H9 (cell line): ENCODE measurements around the gene IQSEC1. TPM values are rescaled to one million over a fixed set of nuclear protein-coding genes. Genes with fewer than 3 reads are reported as not detected.

Experiments used
- DNase-seq: peaks from one replicate; pipeline ENCODE4 v3.0.0-alpha.2; 2017
- H2AFZ ChIP-seq: one replicate; pipeline ENCODE4 v1.6.1; 2013; ENCODE audit warnings: mild to moderate bottlenecking, low read length, control low read depth, moderate library complexity
- H2AK5ac ChIP-seq: 2 replicates; pipeline ENCODE4 v1.6.1; 2013; ENCODE audit warnings: low read length, control low read depth, mixed read lengths; ENCODE audit not compliant: insufficient read length
- H2BK120ac ChIP-seq: one replicate; pipeline ENCODE4 v1.6.1; 2013; ENCODE audit warnings: low read depth, mild to moderate bottlenecking, low read length, control low read depth, inconsistent platforms; ENCODE audit not compliant: poor library complexity, severe bottlenecking
- H2BK12ac ChIP-seq: 2 replicates; pipeline ENCODE4 v1.6.1; 2013; ENCODE audit warnings: low read length, control low read depth, mixed read lengths, low read depth; ENCODE audit not compliant: insufficient read length
- H2BK15ac ChIP-seq: 2 replicates; pipeline ENCODE4 v1.6.1; 2013; ENCODE audit warnings: low read depth, low read length, control low read depth
- H2BK20ac ChIP-seq: one replicate; pipeline ENCODE4 v1.6.1; 2013; ENCODE audit warnings: low read depth, mild to moderate bottlenecking, low read length, control low read depth, inconsistent platforms; ENCODE audit not compliant: poor library complexity, severe bottlenecking
- H2BK5ac ChIP-seq: 2 replicates; pipeline ENCODE4 v1.6.1; 2013; ENCODE audit warnings: low read length, control low read depth, mixed read lengths; ENCODE audit not compliant: insufficient read length
- H3K14ac ChIP-seq: 2 replicates; pipeline ENCODE4 v1.6.1; 2013; ENCODE audit warnings: low read length, control low read depth; ENCODE audit not compliant: insufficient read depth
- H3K18ac ChIP-seq: 2 replicates; pipeline ENCODE4 v1.6.1; 2013; ENCODE audit warnings: low read depth, mild to moderate bottlenecking, mixed read lengths, low read length, control low read depth; ENCODE audit not compliant: insufficient read length
- H3K23ac ChIP-seq: 2 replicates; pipeline ENCODE4 v1.6.1; 2013; ENCODE audit warnings: low read length, control low read depth, mixed read lengths, low read depth; ENCODE audit not compliant: insufficient read length
- H3K23me2 ChIP-seq: 2 replicates; pipeline ENCODE4 v1.6.1; 2013; ENCODE audit warnings: low read depth, mild to moderate bottlenecking, mixed read lengths, low read length, control low read depth; ENCODE audit not compliant: insufficient read length, poor library complexity, severe bottlenecking
- H3K27ac ChIP-seq: 2 replicates; pipeline ENCODE4 v1.5.1; 2013; ENCODE audit warnings: low read length, control low read depth, mixed read lengths, low read depth; ENCODE audit not compliant: insufficient read length
- H3K27me3 ChIP-seq: 2 replicates; pipeline ENCODE4 v1.6.1; 2013; ENCODE audit warnings: low read length, control low read depth, inconsistent platforms; ENCODE audit not compliant: insufficient read depth
- H3K4ac ChIP-seq: 2 replicates; pipeline ENCODE4 v1.6.1; 2013; ENCODE audit warnings: low read depth, mild to moderate bottlenecking, control low read depth, inconsistent platforms, low read length, moderate library complexity
- H3K4me1 ChIP-seq: 2 replicates; pipeline ENCODE4 v1.6.1; 2013; ENCODE audit warnings: low read length, control low read depth, inconsistent platforms; ENCODE audit not compliant: insufficient read depth
- H3K4me2 ChIP-seq: 2 replicates; pipeline ENCODE4 v1.6.1; 2013; ENCODE audit warnings: low read length, control low read depth, mixed read lengths; ENCODE audit not compliant: insufficient read length, insufficient read depth
- H3K56ac ChIP-seq: 2 replicates; pipeline ENCODE4 v1.6.1; 2013; ENCODE audit warnings: low read depth, mild to moderate bottlenecking, mixed read lengths, low read length, control low read depth; ENCODE audit not compliant: insufficient read length
- H3K79me1 ChIP-seq: 2 replicates; pipeline ENCODE4 v1.6.1; 2013; ENCODE audit warnings: low read depth, mild to moderate bottlenecking, moderate library complexity, low read length, control low read depth, inconsistent platforms; ENCODE audit not compliant: insufficient read depth, poor library complexity, severe bottlenecking
- H3K79me2 ChIP-seq: 2 replicates; pipeline ENCODE4 v1.6.1; 2013; ENCODE audit warnings: low read length, control low read depth, inconsistent platforms; ENCODE audit not compliant: insufficient read depth
- H3K9ac ChIP-seq: 2 replicates; pipeline ENCODE4 v1.6.1; 2013; ENCODE audit warnings: low read length, control low read depth, mixed read lengths; ENCODE audit not compliant: insufficient read length; ENCODE audit errors: extremely low read depth
- H3K9me3 ChIP-seq: one replicate; pipeline ENCODE4 v1.6.1; 2013; ENCODE audit warnings: low read depth, low read length, inconsistent platforms; ENCODE audit not compliant: control insufficient read depth
- H3T11ph ChIP-seq: one replicate; pipeline ENCODE4 v1.6.1; 2013; ENCODE audit warnings: mild to moderate bottlenecking, low read length, control low read depth, inconsistent platforms
- H4K20me1 ChIP-seq: one replicate; pipeline ENCODE4 v1.6.1; 2013; ENCODE audit not compliant: control insufficient read depth, insufficient read length, insufficient read depth
- H4K5ac ChIP-seq: 2 replicates; pipeline ENCODE4 v1.6.1; 2013; ENCODE audit warnings: low read depth, mild to moderate bottlenecking, mixed read lengths, low read length, control low read depth; ENCODE audit not compliant: insufficient read length
- H4K8ac ChIP-seq: replicated peaks from 2 replicates; pipeline ENCODE4 v1.6.1; 2013; ENCODE audit warnings: low read length, control low read depth, mixed read lengths, low read depth; ENCODE audit not compliant: insufficient read length
- H4K91ac ChIP-seq: 2 replicates; pipeline ENCODE4 v1.6.1; 2013; ENCODE audit warnings: low read depth, mild to moderate bottlenecking, moderate library complexity, mixed read lengths, low read length, control low read depth; ENCODE audit not compliant: insufficient read length
- H3K27ac Mint-ChIP-seq, 3 experiments: 2 replicates in 2 of 3; 3 replicates in 1 of 3; pipeline ENCODE4 v1.8.0; 2020 to 2021; ENCODE audit warnings: mixed read lengths in 3 of 3, mild to moderate bottlenecking in 1 of 3, moderate library complexity in 1 of 3
- H3K27me3 Mint-ChIP-seq: 2 replicates; pipeline ENCODE4 v1.8.0; 2021; ENCODE audit warnings: low read depth, mild to moderate bottlenecking, moderate library complexity, mixed read lengths
- H3K36me3 Mint-ChIP-seq, 3 experiments: 2 replicates in 2 of 3; 3 replicates in 1 of 3; pipeline ENCODE4 v1.8.0; 2020 to 2021; ENCODE audit warnings: low read depth in 3 of 3, mixed read lengths in 3 of 3; ENCODE audit not compliant: insufficient read depth in 1 of 3
- H3K4me1 Mint-ChIP-seq, 2 experiments: 2 replicates each; pipeline ENCODE4 v1.8.0; 2020; ENCODE audit warnings: mixed read lengths in 2 of 2
- H3K4me3 Mint-ChIP-seq, 2 experiments: 2 replicates in 1 of 2; 3 replicates in 1 of 2; pipeline ENCODE4 v1.8.0; 2020 to 2021; ENCODE audit warnings: mild to moderate bottlenecking in 2 of 2, mixed read lengths in 2 of 2, moderate library complexity in 1 of 2
- H3K9me3 Mint-ChIP-seq, 2 experiments: 2 replicates in 1 of 2; 3 replicates in 1 of 2; pipeline ENCODE4 v1.8.0; 2020; ENCODE audit warnings: mild to moderate bottlenecking in 2 of 2, mixed read lengths in 2 of 2, moderate library complexity in 1 of 2
- CTCF ChIP-seq: fragments of 200-600 bp; sonication (generic); conservative IDR thresholded peaks from 3 replicates; pipeline ENCODE4 v1.8.0; 2021; ENCODE audit warnings: antibody characterized with exemption, mild to moderate bottlenecking
- WGBS: extraction: QIAGEN DNeasy Blood & Tissue Kit; methylation state at CpG from one replicate; pipeline ENCODE4 v1.1.7; 2013; ENCODE audit warnings: missing lambda C conversion rate, low lambda C conversion rate, mixed read lengths; ENCODE audit not compliant: insufficient read length; ENCODE audit errors: extremely low coverage; 5-methylcytosine and 5-hydroxymethylcytosine counted together
- total RNA-seq: library from RNA; stranded (reverse); gene quantifications from 2 replicates; pipeline ENCODE4 v1.2.1, GENCODE V29; 2021

IQSEC1 gene
- total RNA-seq, 1 experiment from 2014 or later: 19.1 TPM

GRCh38 chr3:13098192-13098988 is 25.2 kb upstream of the IQSEC1 start:
- H3K27ac Mint-ChIP-seq: no peak overlapping the region; a peak in 1 of 7 replicates
- Histone ChIP-seq H2BK5ac (no peak overlapping the region), H2BK20ac (no peak overlapping the region), H2AK5ac (no peak overlapping the region), H3K9ac (no peak overlapping the region), H3K14ac (no peak overlapping the region), H4K8ac (no peak overlapping the region), H4K20me1 (no peaks in the 10 kb centered on the region), H4K5ac (no peak overlapping the region), H2AFZ (no peak overlapping the region), H3K4ac (no peak overlapping the region), H3K18ac (no peak overlapping the region), H4K91ac (no peak overlapping the region), H3T11ph (no peak overlapping the region), H2BK120ac (no peak overlapping the region), H3K56ac (no peak overlapping the region), H3K79me2 (no peaks in the 10 kb centered on the region), H3K79me1 (no peaks in the 10 kb centered on the region), H3K27ac (no peak overlapping the region), H3K9me3 (no peaks in the 10 kb centered on the region), H3K23me2 (no peaks in the 10 kb centered on the region), H3K27me3 (no peaks in the 10 kb centered on the region), H2BK12ac (no peak overlapping the region), H3K23ac (no peak overlapping the region), H3K4me2 (no peak overlapping the region), H2BK15ac (no peak overlapping the region), H3K4me1 (no peaks in the 10 kb centered on the region)
- no peaks in the 10 kb centered on the region for H3K27me3 Mint-ChIP-seq
- H3K36me3 Mint-ChIP-seq: no peaks in the 10 kb centered on the region
- no CpG with 5 or more reads among the region's 9 CpGs for WGBS
- DNase-seq: no peak
- no peaks in the 10 kb centered on the region for H3K9me3 Mint-ChIP-seq
- TF ChIP-seq CTCF: no peak
- H3K4me1 Mint-ChIP-seq: peaks cover 7 to 22% of the 10 kb centered on the region in 2 experiments
- H3K4me3 Mint-ChIP-seq: no peak overlapping the region
